ENCODE measurements around the gene ERP29.

The ERP29 gene

GRCh38 chr12:111978545-111978944 lies 34.7 kb upstream of the ERP29 start:
- TF ChIP-seq, protein P1, sequence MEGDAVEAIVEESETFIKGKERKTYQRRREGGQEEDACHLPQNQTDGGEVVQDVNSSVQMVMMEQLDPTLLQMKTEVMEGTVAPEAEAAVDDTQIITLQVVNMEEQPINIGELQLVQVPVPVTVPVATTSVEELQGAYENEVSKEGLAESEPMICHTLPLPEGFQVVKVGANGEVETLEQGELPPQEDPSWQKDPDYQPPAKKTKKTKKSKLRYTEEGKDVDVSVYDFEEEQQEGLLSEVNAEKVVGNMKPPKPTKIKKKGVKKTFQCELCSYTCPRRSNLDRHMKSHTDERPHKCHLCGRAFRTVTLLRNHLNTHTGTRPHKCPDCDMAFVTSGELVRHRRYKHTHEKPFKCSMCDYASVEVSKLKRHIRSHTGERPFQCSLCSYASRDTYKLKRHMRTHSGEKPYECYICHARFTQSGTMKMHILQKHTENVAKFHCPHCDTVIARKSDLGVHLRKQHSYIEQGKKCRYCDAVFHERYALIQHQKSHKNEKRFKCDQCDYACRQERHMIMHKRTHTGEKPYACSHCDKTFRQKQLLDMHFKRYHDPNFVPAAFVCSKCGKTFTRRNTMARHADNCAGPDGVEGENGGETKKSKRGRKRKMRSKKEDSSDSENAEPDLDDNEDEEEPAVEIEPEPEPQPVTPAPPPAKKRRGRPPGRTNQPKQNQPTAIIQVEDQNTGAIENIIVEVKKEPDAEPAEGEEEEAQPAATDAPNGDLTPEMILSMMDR (conservative IDR thresholded peaks at IDR 0.05; ENCODE audit: low read length) = no peak
- TF ChIP-seq EZH2phosphoT487 (IDR thresholded peaks at IDR 0.05; ENCODE audit: borderline replicate concordance) = no peak
- Histone ChIP-seq H3K4me2 (ENCODE audit: low read depth, low read length, poor library complexity, severe bottlenecking) (no peak overlapping the region), H4K20me1 (ENCODE audit: insufficient read depth, low read length, poor library complexity, severe bottlenecking) (no peaks in the 10 kb centered on the region), H3K9ac (ENCODE audit: low read depth, low read length, poor library complexity, severe bottlenecking) (no peak overlapping the region), H3K4me1 (ENCODE audit: insufficient read depth, low read length, poor library complexity, severe bottlenecking) (no peaks in the 10 kb centered on the region), H2AFZ (ENCODE audit: low read length) (peak overlapping the region; percentile 14; the same call in 1 of the 2 replicates), H3K9me2 (replicated peaks; ENCODE audit: low read depth, low read length) (no peaks in the 10 kb centered on the region), H3K27me3 (ENCODE audit: insufficient read depth, low read length, poor library complexity, severe bottlenecking) (no peaks in the 10 kb centered on the region), H3K36me3 (ENCODE audit: insufficient read depth, low read length) (no peaks in the 10 kb centered on the region), H3F3A (ENCODE audit: low read depth) (no peaks in the 10 kb centered on the region), H3K4me3 (ENCODE audit: low read length, poor library complexity, severe bottlenecking) (no peak overlapping the region), H3K79me2 (ENCODE audit: insufficient read depth, low read length) (no peaks in the 10 kb centered on the region), H3K9me3 (ENCODE audit: insufficient read depth, low read depth, low read length) (no peaks in the 10 kb centered on the region)

DNA sequence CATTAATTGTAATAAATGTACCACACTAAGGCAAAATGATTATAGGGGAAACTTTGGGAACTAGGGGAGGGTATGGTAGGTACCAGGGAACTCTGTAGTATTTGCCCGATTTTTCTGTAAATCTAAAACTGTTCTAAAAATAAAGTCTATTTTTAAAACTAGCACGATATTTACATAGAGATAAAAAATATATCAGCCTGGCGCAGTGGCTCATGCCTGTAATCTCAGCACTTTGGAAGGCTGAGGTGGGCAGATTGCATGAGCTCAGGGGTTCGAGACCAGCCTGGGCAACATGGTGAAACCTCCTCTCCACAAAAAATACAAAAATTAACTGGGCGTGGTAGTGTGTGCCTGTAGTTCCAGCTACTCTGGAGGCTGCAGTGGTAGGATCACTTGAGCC lies 32.6 kb upstream of the ERP29 start:
- Histone ChIP-seq H4K20me1 (ENCODE audit: insufficient read depth, low read length, poor library complexity, severe bottlenecking) (no peaks in the 10 kb centered on the region), H3K36me3 (ENCODE audit: insufficient read depth, low read length) (no peaks in the 10 kb centered on the region), H3K9me3 (ENCODE audit: insufficient read depth, low read depth, low read length) (no peaks in the 10 kb centered on the region), H3K27me3 (ENCODE audit: insufficient read depth, low read length, poor library complexity, severe bottlenecking) (no peaks in the 10 kb centered on the region), H3K4me3 (ENCODE audit: low read length, poor library complexity, severe bottlenecking) (no peak overlapping the region), H3K9ac (ENCODE audit: low read depth, low read length, poor library complexity, severe bottlenecking) (no peak overlapping the region), H3K79me2 (ENCODE audit: insufficient read depth, low read length) (no peaks in the 10 kb centered on the region), H3K4me1 (ENCODE audit: insufficient read depth, low read length, poor library complexity, severe bottlenecking) (no peaks in the 10 kb centered on the region), H3F3A (ENCODE audit: low read depth) (no peaks in the 10 kb centered on the region), H3K9me2 (replicated peaks; ENCODE audit: low read depth, low read length) (no peaks in the 10 kb centered on the region), H3K4me2 (ENCODE audit: low read depth, low read length, poor library complexity, severe bottlenecking) (no peak overlapping the region), H2AFZ (ENCODE audit: low read length) (no peak overlapping the region)
- TF ChIP-seq, protein P1 (conservative IDR thresholded peaks at IDR 0.05; ENCODE audit: low read length) = no peak
- TF ChIP-seq EZH2phosphoT487 (IDR thresholded peaks at IDR 0.05; ENCODE audit: borderline replicate concordance) = no peak

- no peaks in the 10 kb centered on the region for H3K9me2 ChIP-seq (replicated peaks; ENCODE audit: low read depth, low read length)
- H3F3A ChIP-seq (ENCODE audit: low read depth) = no peaks in the 10 kb centered on the region
- H3K27me3 ChIP-seq (ENCODE audit: insufficient read depth, low read length, poor library complexity, severe bottlenecking) = no peaks in the 10 kb centered on the region
- H3K4me3 ChIP-seq (ENCODE audit: low read length, poor library complexity, severe bottlenecking) = no peak overlapping the region
- H3K9me3 ChIP-seq (ENCODE audit: insufficient read depth, low read depth, low read length) = no peaks in the 10 kb centered on the region
- no peak overlapping the region for H3K9ac ChIP-seq (ENCODE audit: low read depth, low read length, poor library complexity, severe bottlenecking)
- no peak overlapping the region for H3K4me2 ChIP-seq (ENCODE audit: low read depth, low read length, poor library complexity, severe bottlenecking)
- no peaks in the 10 kb centered on the region for H3K36me3 ChIP-seq (ENCODE audit: insufficient read depth, low read length)
- no peaks in the 10 kb centered on the region for H3K79me2 ChIP-seq (ENCODE audit: insufficient read depth, low read length)
- no peaks in the 10 kb centered on the region for H3K4me1 ChIP-seq (ENCODE audit: insufficient read depth, low read length, poor library complexity, severe bottlenecking)
- no peak for TF ChIP-seq EZH2phosphoT487 (IDR thresholded peaks at IDR 0.05; ENCODE audit: borderline replicate concordance)
- TF ChIP-seq, protein P1 (conservative IDR thresholded peaks at IDR 0.05; ENCODE audit: low read length) = no peak
- H2AFZ ChIP-seq (ENCODE audit: low read length) = no peak overlapping the region
- H4K20me1 ChIP-seq (ENCODE audit: insufficient read depth, low read length, poor library complexity, severe bottlenecking) = no peaks in the 10 kb centered on the region
Observed at GRCh38 chr12:111981987-111982386, 31.2 kb upstream of the ERP29 start.
